Measurements from ENCODE around the gene MAP4K5.

MAP4K5 gene

DNA sequence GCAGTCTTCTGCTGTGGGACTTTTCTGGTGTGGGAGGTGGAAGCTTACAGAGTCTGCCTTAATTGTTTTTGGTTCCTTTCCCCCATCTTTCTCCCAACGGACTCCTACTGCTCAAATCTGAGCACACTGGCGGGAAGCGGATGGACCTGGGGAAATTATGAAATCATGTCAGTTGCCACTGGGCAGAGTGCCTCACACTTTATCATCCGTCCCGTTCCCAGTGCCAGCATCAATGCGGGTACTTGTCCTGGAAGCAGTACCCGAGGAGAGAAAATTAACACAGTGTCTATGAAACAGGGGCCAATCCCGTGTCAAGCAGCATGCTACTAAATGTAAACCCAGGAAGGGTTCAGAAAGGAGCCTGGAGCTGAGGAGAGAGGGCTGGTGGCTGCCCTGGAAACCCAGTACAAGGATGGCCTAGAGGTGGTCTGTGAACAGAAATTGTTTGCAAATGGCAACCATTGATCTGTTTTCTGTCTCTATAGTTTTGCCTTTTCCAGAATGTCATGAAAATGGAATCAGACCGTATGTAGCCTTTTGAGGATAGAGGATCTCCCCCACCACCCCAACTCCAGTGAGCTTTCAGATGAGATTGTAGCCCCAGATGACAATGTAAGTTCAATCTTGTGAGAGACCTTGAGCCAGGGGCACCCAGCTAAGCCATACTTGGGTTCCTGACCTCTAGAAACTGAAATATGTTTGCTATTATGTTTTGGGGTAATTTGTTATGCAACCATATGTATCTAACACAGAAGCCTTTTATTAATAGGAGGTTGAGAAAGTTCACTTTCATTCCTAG lies 134.8 kb downstream of the MAP4K5 start:
- no peak for DNase-seq

DNA sequence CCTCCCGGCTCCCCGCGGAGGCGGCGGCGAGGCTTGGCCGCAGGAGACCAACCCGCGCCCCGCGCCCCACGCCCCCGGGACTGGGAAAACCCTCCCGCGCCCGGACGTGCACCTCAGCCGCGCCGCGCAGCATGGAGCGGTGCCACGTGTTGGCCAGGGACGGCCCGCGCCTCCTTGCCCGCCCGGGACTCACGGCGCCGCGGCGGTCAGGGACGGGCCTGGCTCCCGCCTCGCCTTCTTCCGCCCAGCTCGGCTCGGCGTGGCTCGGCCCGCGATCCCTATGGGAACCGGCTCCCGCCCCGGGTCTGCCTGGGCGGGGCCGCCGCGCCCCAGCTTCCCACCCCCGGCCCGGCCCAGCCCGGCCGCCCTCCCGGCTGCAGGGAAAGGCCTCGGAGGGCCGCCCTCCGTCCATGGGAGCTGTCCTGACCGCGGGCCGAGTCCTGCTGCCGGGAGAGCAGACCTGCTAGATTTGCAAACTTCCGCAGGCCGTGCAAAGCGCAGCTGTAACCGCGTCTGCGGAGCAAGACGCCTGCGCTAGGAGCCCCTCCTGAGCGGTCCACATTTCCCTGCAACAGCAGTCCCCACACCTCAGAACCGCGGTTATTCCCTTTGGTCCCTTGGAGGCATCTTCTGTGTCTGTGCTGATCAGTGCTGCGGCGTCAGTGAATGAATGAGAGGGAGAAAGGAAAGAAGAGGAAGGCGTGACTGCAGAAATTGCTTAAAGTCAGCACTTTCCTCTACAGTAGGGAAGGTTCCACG lies 135.6 kb downstream of the MAP4K5 start, which contains the start of gene CDKL1:
Gene CDKL1, minus strand, starts transcription at position 251 of the 759 bp plus-strand sequence. CDS start 1,013 bp downstream, outside the sequence.
- peak in 3 of 4 experiments; percentile 6 to 17 (median 13) for DNase-seq

DNA sequence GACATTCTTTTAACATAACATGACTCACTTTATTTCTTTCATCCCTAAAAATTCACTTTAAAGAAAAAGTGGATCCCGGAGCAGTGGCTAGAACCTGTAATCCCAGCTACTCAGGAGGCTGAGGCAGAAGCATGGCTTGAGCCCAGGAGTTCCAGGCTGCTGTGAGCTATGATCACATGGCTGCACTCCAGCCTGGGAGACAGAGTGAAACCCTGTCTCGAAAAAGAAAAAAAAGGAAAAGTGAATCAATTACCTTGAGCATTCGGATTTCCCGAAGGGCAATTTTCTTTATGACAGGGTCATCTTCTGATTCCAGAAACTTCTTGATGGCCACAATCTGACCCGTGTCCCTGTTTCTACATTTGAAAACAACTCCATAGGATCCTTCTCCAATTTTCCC lies 136.9 kb downstream of the MAP4K5 start:
- no peak for DNase-seq

DNA sequence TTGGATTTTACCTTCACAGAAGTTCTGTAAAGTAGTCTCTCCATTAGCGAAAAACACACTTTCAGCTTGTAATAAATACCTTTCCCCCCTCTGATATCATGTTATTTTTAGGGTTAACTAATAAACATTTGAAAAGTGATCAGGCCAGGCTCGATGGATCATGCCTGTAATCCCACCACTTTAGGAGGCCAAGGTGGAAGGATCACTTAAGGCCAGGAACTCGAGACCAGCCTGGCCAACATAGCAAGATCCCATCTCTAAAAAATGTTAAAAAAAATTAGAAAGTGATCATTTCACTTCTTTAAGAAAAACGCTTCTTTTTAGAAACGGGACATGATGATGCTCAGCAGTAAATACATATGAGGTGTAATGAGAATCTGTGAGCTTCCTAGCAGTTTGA lies 137.7 kb downstream of the MAP4K5 start:
- no peak for DNase-seq

GRCh38 chr14:50389668-50390441 lies 142.5 kb downstream of the MAP4K5 start:
- DNase-seq: no peak

- DNase-seq: no peak
These were observed 144.0 kb downstream of the MAP4K5 start for GRCh38 chr14:50388256-50388931.

DNA sequence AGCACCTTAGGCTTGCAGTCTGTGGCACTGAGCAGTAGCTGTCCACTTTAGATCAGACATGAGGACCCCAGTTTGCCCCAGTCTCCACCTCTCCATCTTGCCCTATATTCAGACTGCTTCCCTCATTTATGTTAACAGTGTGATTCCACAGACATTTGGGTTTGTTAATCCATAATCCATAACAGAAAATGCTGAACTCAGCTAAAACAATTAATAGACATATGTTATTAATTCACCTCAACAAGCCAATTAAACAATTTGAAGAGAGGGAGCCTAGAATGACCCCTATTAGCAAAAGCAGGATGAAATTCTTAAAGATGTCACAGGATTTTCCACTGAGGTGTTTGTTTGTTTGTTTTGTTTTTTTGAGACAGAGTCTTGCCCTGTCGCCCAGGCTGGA lies 144.8 kb downstream of the MAP4K5 start:
- DNase-seq: no peak

GRCh38 chr14:50383618-50384225 lies 148.6 kb downstream of the MAP4K5 start:
- DNase-seq: no peak

DNA sequence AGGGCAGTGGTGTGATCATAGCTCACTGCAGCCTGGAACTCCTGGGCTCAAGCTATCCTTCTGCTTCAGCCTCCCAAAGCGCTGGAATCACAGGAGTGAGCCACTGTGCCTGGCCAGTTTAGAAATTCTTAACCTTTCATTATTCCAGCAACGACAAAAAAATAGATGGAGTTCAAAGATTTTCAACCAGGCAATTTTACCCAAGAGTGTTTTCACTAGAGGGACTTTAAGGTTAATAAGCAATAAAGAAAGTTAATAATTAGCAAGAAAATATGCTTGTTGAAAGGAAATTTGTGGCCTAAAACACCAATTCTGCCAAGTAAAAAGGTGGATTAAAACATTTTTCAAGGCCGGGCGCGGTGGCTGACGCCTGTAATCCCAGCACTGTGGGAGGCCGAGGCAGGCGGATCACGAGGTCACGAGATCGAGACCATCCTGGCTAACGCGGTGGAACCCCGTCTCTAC lies 150.5 kb downstream of the MAP4K5 start:
- DNase-seq: no peak

- DNase-seq: no peak
These were observed 151.4 kb downstream of the MAP4K5 start for GRCh38 chr14:50381008-50381407.

- DNase-seq: no peak
These were observed 151.9 kb downstream of the MAP4K5 start for GRCh38 chr14:50380455-50380854.

DNA sequence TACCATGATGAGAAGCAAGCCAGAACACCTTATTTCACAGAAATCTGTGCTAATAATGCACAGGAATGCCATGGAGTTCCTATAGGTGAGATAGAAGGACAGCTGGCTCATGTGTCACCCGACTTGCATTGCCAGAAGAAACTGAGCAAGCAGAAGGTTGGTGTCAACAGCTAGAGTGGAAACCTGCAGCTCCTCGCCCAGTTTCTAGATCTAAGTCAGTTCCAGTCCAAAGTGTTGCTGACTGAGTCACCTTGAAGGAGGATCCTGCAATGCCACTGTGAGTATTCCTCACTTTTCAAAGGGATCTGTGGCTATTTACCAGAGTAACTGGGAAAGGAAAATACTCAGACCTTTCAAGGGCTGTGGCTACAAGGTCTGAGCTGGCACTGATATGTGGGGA lies 152.8 kb downstream of the MAP4K5 start:
- no peak for DNase-seq

DNA sequence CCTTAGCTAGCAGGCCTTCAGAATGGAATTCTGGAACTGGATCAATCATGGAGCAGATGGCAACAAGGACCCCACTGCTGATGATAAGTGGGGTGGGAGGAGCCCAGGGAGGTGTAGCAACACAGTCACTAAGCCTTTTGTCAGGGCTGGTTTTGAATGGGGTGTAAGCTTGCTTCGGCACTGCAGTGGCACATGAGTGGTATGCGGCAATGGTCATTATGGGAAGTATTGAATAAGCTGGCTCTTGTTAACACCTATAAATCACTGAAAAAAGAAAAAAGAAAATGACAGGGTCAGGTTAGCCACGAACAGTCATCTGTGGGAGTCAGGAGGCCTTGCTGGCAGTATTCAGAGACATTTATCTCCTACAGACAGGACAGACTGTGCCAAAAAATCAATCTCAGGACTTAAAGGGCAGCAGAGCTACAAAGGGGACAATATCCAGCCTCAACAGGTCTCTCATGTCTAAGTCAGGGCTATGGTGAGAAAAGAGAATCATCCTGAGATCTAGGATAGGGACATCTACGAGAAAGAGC lies 154.8 kb downstream of the MAP4K5 start:
- DNase-seq: no peak

GRCh38 chr14:50375760-50376159 lies 156.6 kb downstream of the MAP4K5 start:
- DNase-seq: no peak

DNA sequence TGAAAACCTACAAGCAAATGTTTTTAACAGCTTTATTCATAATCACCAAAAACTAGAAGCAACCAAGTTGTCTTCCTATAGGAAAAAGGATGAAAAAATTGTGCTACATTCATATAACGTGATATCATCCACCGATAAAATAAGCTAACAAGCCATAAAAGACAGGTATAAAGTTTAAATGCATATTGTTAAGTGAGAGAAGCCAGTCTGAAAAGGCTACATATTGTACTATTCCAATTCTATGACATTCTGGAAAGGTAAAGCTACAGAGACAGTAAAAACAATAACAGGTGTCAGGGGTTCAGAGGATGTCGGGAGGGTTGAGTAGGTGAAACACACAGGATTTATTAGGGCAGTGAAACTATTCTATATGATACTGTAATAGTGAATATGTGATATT lies 158.4 kb downstream of the MAP4K5 start:
- no peak for DNase-seq

- DNase-seq: no peak
These were observed 160.8 kb downstream of the MAP4K5 start for GRCh38 chr14:50371546-50371945.

Data from activated CD4-positive, CD25-positive, alpha-beta regulatory T cell (primary cell).